SH-SY5Y (cell line): ENCODE results near the gene CKM.

ENCODE experiments used
- GATA2 ChIP-seq: IDR thresholded peaks from 2 replicates; pipeline ENCODE4 v1.6.1; 2011; ENCODE audit warnings: mild to moderate bottlenecking, low read depth, low read length
- GATA3 ChIP-seq: IDR thresholded peaks from 2 replicates; pipeline ENCODE4 v1.6.1; 2011; ENCODE audit warnings: low read depth, mild to moderate bottlenecking, low read length, moderate library complexity

- TF ChIP-seq GATA2 (no peak), GATA3 (no peak)
Observed at GRCh38 chr19:45290381-45290931, 32.2 kb downstream of the CKM start.
